GM12878 (cell line): Measurements from ENCODE around the gene ZIK1. TPM values are rescaled to one million over a fixed set of nuclear protein-coding genes. Genes with fewer than 3 reads are reported as not detected.
A peak's percentile ranks its signal among the peaks of the same experiment; 100 is the strongest.

ENCODE experiments used
- ATAC-seq: fragments of 200-7000 bp; cut with Tn5 transposase; 3 replicates; pipeline ENCODE4 v1.9.1; 2020; ENCODE audit warnings: mild to moderate bottlenecking, moderate library complexity
- BruUV-seq: library from RNA; stranded (reverse); fragments of 400-500 nt; replicated peaks from 2 replicates; lab custom pipeline; 2021; lab: Mats Ljungman, UMichigan
- CTCF ChIA-PET: fragments of 300-600 bp; sonication (Branson Sonifier 250); formaldehyde crosslinking; extraction: SDS; loops from one replicate; lab custom pipeline; 2021; ENCODE audit warnings: inconsistent platforms; lab: Yijun Ruan, JAX
- POLR2A ChIA-PET: fragments of 350-600 bp; formaldehyde crosslinking; extraction: SDS; loops from one replicate; lab custom pipeline; 2021; ENCODE audit warnings: inconsistent platforms; lab: Charles Lee
- RAD21 ChIA-PET: fragments of 300-600 bp; sonication (Branson Sonifier 250); formaldehyde crosslinking; loops from one replicate; lab custom pipeline; 2023; ENCODE audit warnings: antibody characterized with exemption; ENCODE audit not compliant: unreplicated experiment; lab: Charles Lee
- SMC1A ChIA-PET: fragments of 300-600 bp; sonication (Branson Sonifier 250); formaldehyde crosslinking; loops from one replicate; lab custom pipeline; 2023; ENCODE audit not compliant: unreplicated experiment, uncharacterized antibody; lab: Charles Lee
- DNase-seq: peaks from one replicate; pipeline ENCODE4 v3.0.0-alpha.2; 2011; ENCODE audit warnings: low read depth, low spot score
- FAIRE-seq: peaks from 3 replicates; lab custom pipeline; 2011; peaks lifted over from hg19 to GRCh38; lab: Jason Lieb, UNC
- H2AFZ ChIP-seq: 2 replicates; pipeline ENCODE4 v1.6.0; 2011; ENCODE audit warnings: low read depth, low read length, control low read depth; ENCODE audit not compliant: control insufficient read depth
- H3K27ac ChIP-seq: 2 replicates; pipeline ENCODE4 v1.5.1; 2011; ENCODE audit warnings: control low read depth; ENCODE audit not compliant: control insufficient read depth, insufficient read depth
- H3K27me3 ChIP-seq, 2 experiments: replicated peaks in 1 of 2; 2 replicates each; pipeline versions ENCODE4 v1.6.0 to v1.6.1; 2011; ENCODE audit warnings: low read length in 1 of 2; ENCODE audit not compliant: control insufficient read depth in 2 of 2, insufficient read depth in 2 of 2
- H3K36me3 ChIP-seq, 2 experiments: 2 replicates each; pipeline ENCODE4 v1.5.1; 2011; ENCODE audit warnings: low read length in 1 of 2; ENCODE audit not compliant: control insufficient read depth in 2 of 2, insufficient read depth in 2 of 2
- H3K4me1 ChIP-seq: 2 replicates; pipeline ENCODE4 v1.6.1; 2011; ENCODE audit warnings: mild to moderate bottlenecking, low read length, moderate library complexity, mixed read lengths; ENCODE audit not compliant: control insufficient read depth, insufficient read depth
- H3K4me2 ChIP-seq: 2 replicates; pipeline ENCODE4 v1.6.0; 2011; ENCODE audit warnings: control low read depth; ENCODE audit not compliant: control insufficient read depth, insufficient read depth
- H3K4me3 ChIP-seq: fragments of 200-600 bp; sonication (generic); 2 replicates; pipeline ENCODE4 v1.5.1; 2016
- H3K79me2 ChIP-seq: 2 replicates; pipeline ENCODE4 v1.6.0; 2011; ENCODE audit warnings: low read length; ENCODE audit not compliant: control insufficient read depth, insufficient read depth
- H3K9ac ChIP-seq: 2 replicates; pipeline ENCODE4 v1.8.0; 2011; ENCODE audit warnings: low read length, control low read depth, mixed read lengths; ENCODE audit not compliant: control insufficient read depth, insufficient read depth
- H3K9me3 ChIP-seq: replicated peaks from 3 replicates; pipeline ENCODE4 v1.5.1; 2011; ENCODE audit warnings: mild to moderate bottlenecking, low read length; ENCODE audit not compliant: control insufficient read depth, insufficient read depth
- H4K20me1 ChIP-seq: 2 replicates; pipeline ENCODE4 v1.6.0; 2011; ENCODE audit not compliant: control insufficient read depth, insufficient read depth
- ATF2 ChIP-seq: IDR thresholded peaks from 2 replicates; pipeline ENCODE4 v1.6.1; 2012; ENCODE audit warnings: low read length, inconsistent platforms
- DPF2 ChIP-seq: fragments of 450-650 bp; IDR thresholded peaks from 2 replicates; pipeline ENCODE4 v1.6.1; 2017; ENCODE audit warnings: mild to moderate bottlenecking
- KAT2A ChIP-seq: conservative IDR thresholded peaks from 2 replicates; pipeline ENCODE4 v1.6.1; 2011; ENCODE audit warnings: low read depth, low read length; ENCODE audit not compliant: control insufficient read depth
- KLF5 ChIP-seq: fragments of 450-650 bp; IDR thresholded peaks from 2 replicates; pipeline ENCODE4 v1.6.1; 2014; ENCODE audit warnings: mild to moderate bottlenecking; ENCODE audit not compliant: partially characterized antibody
- MTA3 ChIP-seq: IDR thresholded peaks from 2 replicates; pipeline ENCODE4 v1.6.1; 2012; ENCODE audit warnings: low read length, inconsistent platforms, borderline replicate concordance
- MYC ChIP-seq: IDR thresholded peaks from 2 replicates; pipeline ENCODE4 v1.6.1; 2011; ENCODE audit warnings: mild to moderate bottlenecking, low read length, moderate library complexity, inconsistent platforms; ENCODE audit not compliant: insufficient read depth, insufficient replicate concordance, insufficient read length, severe bottlenecking
- NFYB ChIP-seq: IDR thresholded peaks from 2 replicates; pipeline ENCODE4 v1.6.1; 2011; ENCODE audit warnings: low read depth, mild to moderate bottlenecking, low read length, improper control_type of control experiment, moderate library complexity; ENCODE audit not compliant: insufficient read depth
- RAD21 ChIP-seq: IDR thresholded peaks from 2 replicates; pipeline ENCODE4 v1.6.1; 2011; ENCODE audit warnings: mild to moderate bottlenecking, low read depth, low read length, moderate library complexity; ENCODE audit not compliant: insufficient read depth
- RUNX3 ChIP-seq: IDR thresholded peaks from 2 replicates; pipeline ENCODE4 v1.6.1; 2012; ENCODE audit warnings: low read length, inconsistent platforms
- STAT3 ChIP-seq: IDR thresholded peaks from 2 replicates; pipeline ENCODE4 v1.6.1; 2011; ENCODE audit warnings: low read depth, low read length, improper control_type of control experiment
- ZNF217 ChIP-seq: fragments of 450-650 bp; IDR thresholded peaks from 2 replicates; pipeline ENCODE4 v1.6.1; 2017; ENCODE audit warnings: antibody characterized with exemption, mild to moderate bottlenecking
- ZNF274 ChIP-seq: IDR thresholded peaks from one replicate; pipeline ENCODE4 v1.8.0; 2011; ENCODE audit not compliant: insufficient read length, insufficient read depth
- ZNF687 ChIP-seq: fragments of 450-650 bp; IDR thresholded peaks from 2 replicates; pipeline ENCODE4 v1.6.1; 2017; ENCODE audit warnings: mild to moderate bottlenecking, moderate library complexity
- WGBS: methylation state at CpG from one replicate; pipeline ENCODE4 v1.1.6; 2016; ENCODE audit warnings: low lambda C conversion rate; ENCODE audit not compliant: insufficient replicate concordance, insufficient coverage; ENCODE audit errors: missing lambda C conversion rate; 5-methylcytosine and 5-hydroxymethylcytosine counted together
- in situ Hi-C: fragments of 300-500 bp; cut with MboI; formaldehyde crosslinking; loops from 9 replicates; pipeline ENCODE4 v1.14.3; 2018; ENCODE audit warnings: mixed read lengths
- intact Hi-C: fragments of 100-400 bp; cut with micrococcal nuclease; formaldehyde crosslinking; loops from one replicate; pipeline ENCODE4 v1.14.2; 2022; ENCODE audit not compliant: unreplicated experiment
- polyA plus RNA-seq, 11 experiments: library from polyadenylated mRNA; depleted of rRNA in 4 of 11; unstranded in 6 of 11; stranded (reverse) in 5 of 11; fragments of >200 nt; fragmentation: Nextera tagmentation in 4 of 11; fragmentation: Illumina TruSeq in 1 of 11; extraction: Ambion mirVana in 4 of 11; extraction: Trizol in 1 of 11; gene quantifications; 1 replicate in 1 of 11; 2 replicates in 10 of 11; pipeline versions ENCODE4 v1.2.1 to v1.2.3, GENCODE V29; 2011 to 2016; ENCODE audit warnings: inconsistent platforms in 2 of 11, missing spikeins in 2 of 11, low read depth in 1 of 11
- total RNA-seq, 4 experiments: library from RNA; depleted of rRNA in 3 of 4; stranded (reverse); fragments of >200 nt in 3 of 4; fragmentation: Illumina TruSeq in 1 of 4; extraction: Trizol in 1 of 4; gene quantifications; 2 replicates each; pipeline versions ENCODE4 v1.2.1 to v1.2.3, GENCODE V29; 2013 to 2021

The ZIK1 gene
- total and polyA plus RNA-seq, 10 of the 15 experiments (the other 5 are each of a cell fraction or from before 2014, with no cell fraction given), result 0.45 to 4.7 (median 2.7) TPM

DNA sequence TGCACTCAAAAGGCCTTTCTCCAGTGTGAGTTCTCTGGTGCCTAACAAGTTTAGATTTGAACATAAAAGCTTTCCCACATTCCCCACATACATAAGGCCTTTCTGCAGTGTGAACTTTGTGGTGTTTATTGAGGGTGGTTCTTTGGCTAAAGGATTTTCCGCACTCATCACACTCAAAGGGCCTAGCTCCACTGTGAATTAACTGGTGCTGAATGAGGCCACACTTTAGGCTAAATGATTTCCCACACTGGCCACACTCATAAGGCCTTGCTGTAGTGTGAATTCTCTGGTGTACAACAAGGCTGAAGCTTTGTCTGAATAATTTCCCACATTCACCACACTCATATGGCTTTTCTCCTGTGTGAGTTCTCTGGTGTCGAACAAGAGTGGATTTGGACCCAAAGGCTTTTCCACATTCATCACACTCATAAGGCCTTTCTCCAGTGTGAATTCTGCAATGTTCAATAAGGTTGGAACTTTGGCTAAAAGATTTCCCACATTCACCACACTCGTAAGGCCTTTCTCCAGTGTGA, 11.5 kb upstream of the ZIK1 start:
- H3K4me2 ChIP-seq, result no peak overlapping the region
- RAD21 ChIA-PET, result no interaction called here
- 76% methylated on average over 3 of the region's 3 CpGs for WGBS
- TF ChIP-seq ZNF274 (peak; percentile 82), KLF5 (peak; percentile 37), RUNX3 (no peak)
- TF ChIP-seq, all 136 proteins: peak for 2
- Histone ChIP-seq H3K9ac (no peak overlapping the region), H3K79me2 (no peaks in the 10 kb centered on the region), H3K27ac (no peak overlapping the region), H3K9me3 (peaks cover 67% of the 10 kb centered on the region), H4K20me1 (no peaks in the 10 kb centered on the region), H2AFZ (no peak overlapping the region), H3K36me3 (peaks cover 2 to 24% of the 10 kb centered on the region in 2 experiments), H3K4me1 (no peaks in the 10 kb centered on the region), H3K4me3 (no peak overlapping the region), H3K27me3 (no peaks in the 10 kb centered on the region)
- intact Hi-C loops, result no loop called here
- FAIRE-seq, result no peak
- no peak for ATAC-seq
- BruUV-seq, result no TSS peak
- CTCF ChIA-PET, result no interaction called here
- DNase-seq, result no peak
- in situ Hi-C loops, result no loop called here
- SMC1A ChIA-PET, result interaction anchor here (0.7 kb wide), 1 partner anchor 790 kb away, joined by 3 read pairs; the partner anchor contains the start of gene ZNF497
- POLR2A ChIA-PET, result no interaction called here

DNA sequence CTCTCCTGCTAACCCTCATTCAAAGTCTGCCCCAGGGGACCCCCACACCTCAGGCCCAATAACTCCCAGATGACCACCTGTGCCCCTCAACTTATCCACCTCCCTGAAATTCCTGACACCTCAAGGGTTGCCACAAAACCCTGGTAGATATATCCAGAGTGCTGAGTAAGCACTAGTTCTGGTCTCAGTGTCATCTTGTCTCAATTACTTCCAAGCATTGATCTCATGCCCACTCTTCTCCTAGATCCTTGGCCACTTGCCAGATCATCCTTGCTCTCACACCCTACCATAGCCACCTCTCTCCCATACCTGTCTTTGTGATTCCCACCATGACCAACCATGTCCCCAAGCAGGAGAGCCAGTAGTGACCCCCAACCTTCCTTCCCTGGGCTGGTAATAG, 7.3 kb upstream of the ZIK1 start:
- FAIRE-seq (no peak), DNase-seq (no peak), ATAC-seq (no peak)
- no peak overlapping the region for H3K4me3 ChIP-seq
- peaks cover 6% of the 10 kb centered on the region for H3K79me2 ChIP-seq
- peaks cover 3% of the 10 kb centered on the region; the same call in 1 of the 2 replicates for H3K4me1 ChIP-seq
- ChIA-PET POLR2A (interaction anchor here (0.6 kb wide), 1 partner anchor 173 kb away, joined by 4 read pairs; no protein-coding TSS in a partner anchor), SMC1A (no interaction called here), CTCF (no interaction called here), RAD21 (no interaction called here)
- H2AFZ ChIP-seq, result no peak overlapping the region
- H3K36me3 ChIP-seq, result peaks cover 2 to 24% of the 10 kb centered on the region in 2 experiments
- H3K4me2 ChIP-seq, result no peak overlapping the region
- no peaks in the 10 kb centered on the region for H3K27me3 ChIP-seq
- H4K20me1 ChIP-seq, result no peaks in the 10 kb centered on the region
- in situ Hi-C loops, result no loop called here
- H3K27ac ChIP-seq, result no peak overlapping the region
- H3K9ac ChIP-seq, result no peak overlapping the region
- BruUV-seq, result no TSS peak
- peaks cover 56% of the 10 kb centered on the region for H3K9me3 ChIP-seq
- intact Hi-C loops, result no loop called here
- TF ChIP-seq ZNF217 (no peak), RAD21 (no peak), DPF2 (no peak), ATF2 (no peak), MYC (no peak), MTA3 (no peak), KAT2A (no peak), ZNF687 (no peak), STAT3 (no peak), NFYB (no peak)
